Measurements from ENCODE around the gene RFTN2. TPM values are rescaled to one million over a fixed set of nuclear protein-coding genes. Genes with fewer than 3 reads are reported as not detected.
"Not testable (repeated sequence)": the region's sequence is repeated elsewhere in the genome, so short reads cannot be mapped to it uniquely, and the experiment has no call there.

The RFTN2 gene
- total RNA-seq, 2 donors from 2014 or later = not detected

- H3K36me3 Mint-ChIP-seq (ENCODE audit: insufficient read depth in 2 of 2) = peaks cover 2 to 4% of the 10 kb centered on the region in 2 donors
- H3K27me3 Mint-ChIP-seq (ENCODE audit: low read depth) = peaks cover 5% of the 10 kb centered on the region
- no peak overlapping the region for H3K4me3 Mint-ChIP-seq
- no peaks in the 10 kb centered on the region for H3K4me1 Mint-ChIP-seq (ENCODE audit: low read depth)
- H3K9me3 Mint-ChIP-seq = peaks cover 0 to under 1% of the 10 kb centered on the region in 2 donors
- ATAC-seq (replicated peaks in 1 of 2) = no peak
- H3K27ac Mint-ChIP-seq = no peak overlapping the region
- DNase-seq = no peak
These were observed 60.9 kb downstream of the RFTN2 start for GRCh38 chr2:197614532-197614931.

GRCh38 chr2:197613509-197613987, 61.8 kb downstream of the RFTN2 start:
- peaks cover 4% of the 10 kb centered on the region in 2 donors for H3K36me3 Mint-ChIP-seq (ENCODE audit: insufficient read depth in 2 of 2)
- H3K9me3 Mint-ChIP-seq = peaks cover 0 to 2% of the 10 kb centered on the region in 2 donors
- H3K27me3 Mint-ChIP-seq (ENCODE audit: low read depth) = peaks cover 11% of the 10 kb centered on the region
- H3K27ac Mint-ChIP-seq = no peak overlapping the region
- ATAC-seq (replicated peaks in 1 of 2) (no peak), DNase-seq (no peak)
- H3K4me3 Mint-ChIP-seq = no peak overlapping the region
- no peaks in the 10 kb centered on the region for H3K4me1 Mint-ChIP-seq (ENCODE audit: low read depth)

DNA sequence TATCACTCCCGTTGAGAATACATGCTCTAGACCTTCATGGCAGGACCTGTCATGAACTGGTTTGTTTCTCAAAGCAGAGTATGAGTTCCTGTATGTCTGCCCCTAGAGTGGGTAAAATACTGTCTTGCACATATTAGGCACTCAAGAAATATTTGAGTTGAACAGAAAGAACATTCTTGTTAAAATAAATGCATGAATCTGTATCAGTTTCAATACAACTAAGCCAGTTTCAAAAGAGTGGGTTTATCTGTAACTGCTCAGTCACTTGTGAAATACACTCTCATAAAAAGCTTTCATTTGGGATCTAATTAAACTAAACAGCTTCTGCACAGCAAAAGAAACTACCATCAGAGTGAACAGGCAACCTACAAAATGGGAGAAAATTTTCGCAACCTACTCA, 69.2 kb downstream of the RFTN2 start:
- Mint-ChIP-seq H3K27me3 (ENCODE audit: low read depth) (peaks cover 6% of the 10 kb centered on the region), H3K4me1 (ENCODE audit: low read depth) (peaks cover 11% of the 10 kb centered on the region), H3K9me3 (peaks cover 1 to 4% of the 10 kb centered on the region in 2 donors), H3K36me3 (ENCODE audit: insufficient read depth in 2 of 2) (peaks cover 2 to 6% of the 10 kb centered on the region in 2 donors), H3K27ac (peak overlapping the region; percentile 41), H3K4me3 (peak overlapping the region in 1 of 2 donors; percentile 46)
- ATAC-seq (replicated peaks in 1 of 2) = peak; percentile 65 to 86
- no peak for DNase-seq

DNA sequence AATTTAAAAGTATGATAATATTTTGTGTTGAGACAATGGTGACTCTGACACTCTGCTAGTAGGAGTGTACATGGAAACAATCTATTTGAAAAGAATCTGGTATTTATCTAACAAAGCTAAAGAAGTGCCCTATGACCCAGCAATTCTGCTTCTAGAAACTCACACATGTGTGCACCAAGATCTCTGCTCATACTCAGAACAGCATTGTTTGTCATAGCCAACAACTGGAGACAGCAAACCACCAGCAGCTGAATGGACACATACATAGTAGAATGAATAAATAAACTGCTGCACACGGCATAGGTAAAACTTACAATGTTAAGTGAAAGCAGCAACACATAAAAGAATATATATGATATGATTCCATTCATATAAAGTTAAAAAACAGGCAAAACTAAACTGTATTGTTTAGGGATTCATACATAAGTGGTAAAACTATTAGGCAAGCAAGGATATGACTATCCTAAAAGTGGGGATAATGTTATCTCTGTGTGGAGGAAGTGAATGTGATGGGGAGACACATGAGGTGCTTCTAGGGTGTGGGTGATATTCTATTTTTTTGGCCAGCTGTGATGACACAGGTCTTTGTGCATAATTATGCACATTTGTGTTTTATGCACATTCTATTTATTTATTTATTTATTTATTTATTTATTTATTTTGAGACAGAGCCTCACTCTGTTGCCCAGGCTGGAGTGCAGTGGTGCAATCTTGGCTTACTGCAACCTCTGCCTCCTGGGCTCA, 71.1 kb downstream of the RFTN2 start:
- Mint-ChIP-seq H3K36me3 (ENCODE audit: insufficient read depth in 2 of 2) (peaks cover 0 to 4% of the 10 kb centered on the region in 2 donors), H3K27ac (no peak overlapping the region), H3K4me1 (ENCODE audit: low read depth) (peaks cover 19% of the 10 kb centered on the region), H3K9me3 (peaks cover 1% of the 10 kb centered on the region in 2 donors), H3K27me3 (ENCODE audit: low read depth) (peaks cover 8% of the 10 kb centered on the region), H3K4me3 (no peak overlapping the region)
- DNase-seq (no peak), ATAC-seq (replicated peaks in 1 of 2) (peak in 1 of 2 donors; percentile 37)

- no peak overlapping the region for H3K27ac Mint-ChIP-seq
- no peak overlapping the region for H3K4me3 Mint-ChIP-seq
- peaks cover 22% of the 10 kb centered on the region for H3K4me1 Mint-ChIP-seq (ENCODE audit: low read depth)
- DNase-seq (no peak), ATAC-seq (replicated peaks in 1 of 2) (no peak)
- H3K36me3 Mint-ChIP-seq (ENCODE audit: insufficient read depth in 2 of 2) = no peaks in the 10 kb centered on the region
- peaks cover 8% of the 10 kb centered on the region for H3K27me3 Mint-ChIP-seq (ENCODE audit: low read depth)
- no peaks in the 10 kb centered on the region for H3K9me3 Mint-ChIP-seq
These were observed 73.7 kb downstream of the RFTN2 start for GRCh38 chr2:197601726-197602125.

DNA sequence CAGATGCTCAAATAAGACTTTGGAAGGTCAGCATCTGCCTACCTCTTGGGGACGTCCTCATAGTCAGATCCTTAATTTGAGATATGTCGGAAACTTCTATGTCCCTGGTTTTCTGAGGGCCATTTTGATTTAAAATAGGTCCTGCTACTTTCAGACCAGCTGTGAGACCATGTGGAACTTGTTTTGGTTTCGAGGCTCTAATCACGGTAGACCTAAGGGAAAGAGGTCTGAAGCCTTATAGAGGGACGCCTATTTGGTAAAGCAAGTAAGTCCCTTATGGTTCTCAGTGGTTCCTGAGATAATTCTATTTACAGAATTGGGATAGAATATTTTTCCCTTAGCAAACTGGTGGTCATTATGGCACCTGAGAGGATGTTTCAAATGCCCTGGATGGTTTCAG, 75.1 kb downstream of the RFTN2 start:
- no peak overlapping the region for H3K27ac Mint-ChIP-seq
- H3K27me3 Mint-ChIP-seq (ENCODE audit: low read depth) = peaks cover 10% of the 10 kb centered on the region
- ATAC-seq (replicated peaks in 1 of 2) (no peak), DNase-seq (no peak)
- H3K4me1 Mint-ChIP-seq (ENCODE audit: low read depth) = peaks cover 11% of the 10 kb centered on the region
- H3K4me3 Mint-ChIP-seq = no peak overlapping the region
- no peaks in the 10 kb centered on the region for H3K36me3 Mint-ChIP-seq (ENCODE audit: insufficient read depth in 2 of 2)
- no peaks in the 10 kb centered on the region for H3K9me3 Mint-ChIP-seq

DNA sequence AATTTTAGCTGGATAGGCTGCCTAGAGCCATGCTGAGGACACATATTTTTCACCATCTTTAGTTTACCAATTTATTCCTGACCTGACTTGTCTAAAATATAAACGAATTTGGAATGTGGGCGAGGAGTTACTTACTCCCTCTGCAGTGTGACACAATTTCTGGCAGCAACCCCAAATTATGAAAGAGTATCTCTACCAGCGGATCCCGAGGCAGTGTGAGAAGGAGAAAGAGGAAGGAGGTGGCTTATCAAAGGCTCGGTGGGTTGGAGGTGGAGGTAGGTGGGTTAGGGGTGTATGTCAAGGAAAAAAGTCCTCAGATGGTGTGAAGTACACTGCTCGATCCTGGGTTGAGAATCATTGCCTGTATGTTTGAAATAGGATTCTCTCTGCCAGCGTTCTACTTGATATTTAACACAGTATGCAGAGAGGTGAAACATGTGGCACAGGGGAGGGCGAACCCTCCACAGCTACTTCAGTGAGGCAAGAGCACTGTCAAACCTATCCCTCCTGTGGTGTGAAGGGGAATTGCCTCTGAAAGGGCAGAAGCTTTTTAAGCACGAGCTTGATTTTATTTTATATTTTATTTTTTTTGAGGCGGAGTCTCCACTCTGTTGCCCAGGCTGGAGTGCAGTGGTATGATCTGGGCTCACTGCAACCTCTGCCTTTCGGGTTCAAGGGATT, 76.0 kb downstream of the RFTN2 start:
- H3K4me1 Mint-ChIP-seq (ENCODE audit: low read depth) = peaks cover 11% of the 10 kb centered on the region
- DNase-seq = peak; percentile 32 to 36
- peak; percentile 81 to 86 for ATAC-seq (replicated peaks in 1 of 2)
- no peak overlapping the region for H3K27ac Mint-ChIP-seq
- H3K36me3 Mint-ChIP-seq (ENCODE audit: insufficient read depth in 2 of 2) = no peaks in the 10 kb centered on the region
- H3K9me3 Mint-ChIP-seq = no peaks in the 10 kb centered on the region
- peaks cover 16% of the 10 kb centered on the region for H3K27me3 Mint-ChIP-seq (ENCODE audit: low read depth)
- peak overlapping the region; percentile 18 to 28 for H3K4me3 Mint-ChIP-seq

- peaks cover 11% of the 10 kb centered on the region for H3K4me1 Mint-ChIP-seq (ENCODE audit: low read depth)
- H3K36me3 Mint-ChIP-seq (ENCODE audit: insufficient read depth in 2 of 2) = no peaks in the 10 kb centered on the region
- no peak overlapping the region for H3K4me3 Mint-ChIP-seq
- H3K9me3 Mint-ChIP-seq = no peaks in the 10 kb centered on the region
- DNase-seq (no peak), ATAC-seq (replicated peaks in 1 of 2) (no peak)
- no peak overlapping the region for H3K27ac Mint-ChIP-seq
- H3K27me3 Mint-ChIP-seq (ENCODE audit: low read depth) = peaks cover 16% of the 10 kb centered on the region
These were observed 76.9 kb downstream of the RFTN2 start for GRCh38 chr2:197598450-197598849.

- no peak overlapping the region for H3K4me3 Mint-ChIP-seq
- no peaks in the 10 kb centered on the region for H3K36me3 Mint-ChIP-seq (ENCODE audit: insufficient read depth in 2 of 2)
- no peak overlapping the region for H3K27ac Mint-ChIP-seq
- DNase-seq = no peak
- peaks cover 16% of the 10 kb centered on the region for H3K27me3 Mint-ChIP-seq (ENCODE audit: low read depth)
- no peak for ATAC-seq (replicated peaks in 1 of 2)
- no peaks in the 10 kb centered on the region for H3K9me3 Mint-ChIP-seq
- H3K4me1 Mint-ChIP-seq (ENCODE audit: low read depth) = peaks cover 11% of the 10 kb centered on the region
These were observed 78.2 kb downstream of the RFTN2 start for GRCh38 chr2:197597166-197597565.

DNA sequence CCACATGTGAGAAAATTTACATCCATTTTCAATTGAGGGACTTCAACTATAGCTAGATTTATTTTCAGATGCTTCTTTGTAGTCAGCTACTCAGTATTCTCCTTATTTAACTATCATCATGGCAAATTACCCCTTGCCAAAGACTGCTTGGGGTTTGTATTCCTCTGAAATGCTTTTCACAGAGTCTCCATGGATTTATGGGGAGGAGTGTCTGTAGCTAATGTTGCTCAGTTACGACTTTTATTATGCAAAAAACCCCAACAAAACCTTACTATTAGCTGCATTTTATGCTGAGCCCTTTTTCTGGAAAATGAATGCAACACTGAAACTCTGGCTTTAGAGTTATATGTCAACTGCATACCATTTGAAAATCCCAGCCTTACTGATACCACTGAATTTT, 78.6 kb downstream of the RFTN2 start:
- no peak overlapping the region for H3K27ac Mint-ChIP-seq
- H3K27me3 Mint-ChIP-seq (ENCODE audit: low read depth) = peaks cover 16% of the 10 kb centered on the region
- H3K4me3 Mint-ChIP-seq = no peak overlapping the region
- no peak for ATAC-seq (replicated peaks in 1 of 2)
- no peaks in the 10 kb centered on the region for H3K9me3 Mint-ChIP-seq
- H3K36me3 Mint-ChIP-seq (ENCODE audit: insufficient read depth in 2 of 2) = no peaks in the 10 kb centered on the region
- peaks cover 11% of the 10 kb centered on the region for H3K4me1 Mint-ChIP-seq (ENCODE audit: low read depth)
- DNase-seq = no peak

GRCh38 chr2:197591339-197592072, 83.9 kb downstream of the RFTN2 start:
- ATAC-seq (replicated peaks in 1 of 2) = no peak
- DNase-seq = no peak
- H3K4me3 Mint-ChIP-seq = no peak overlapping the region
- H3K9me3 Mint-ChIP-seq = no peaks in the 10 kb centered on the region
- no peaks in the 10 kb centered on the region for H3K36me3 Mint-ChIP-seq (ENCODE audit: insufficient read depth in 2 of 2)
- H3K27ac Mint-ChIP-seq = no peak overlapping the region
- no peaks in the 10 kb centered on the region for H3K4me1 Mint-ChIP-seq (ENCODE audit: low read depth)
- peaks cover 8% of the 10 kb centered on the region for H3K27me3 Mint-ChIP-seq (ENCODE audit: low read depth)

DNA sequence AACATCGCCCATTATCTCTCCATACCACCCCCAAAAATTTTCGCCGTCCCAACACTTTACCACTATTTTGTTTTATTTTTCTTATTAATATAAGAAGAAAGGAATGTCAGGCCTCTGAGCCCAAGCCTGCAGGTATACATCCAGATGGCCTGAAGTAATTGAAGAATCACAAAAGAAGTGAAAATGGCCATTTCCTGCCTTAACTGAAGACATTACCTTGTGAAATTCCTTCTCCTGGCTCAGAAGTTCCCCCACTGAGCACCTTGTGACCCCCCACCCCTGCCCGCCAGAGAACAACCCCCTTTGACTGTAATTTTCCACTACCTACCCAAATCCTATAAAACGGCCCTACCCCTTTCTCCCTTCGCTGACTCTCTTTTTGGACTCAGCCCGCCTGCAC, 88.1 kb downstream of the RFTN2 start:
- not testable (repeated sequence) for H3K36me3 Mint-ChIP-seq (ENCODE audit: insufficient read depth in 2 of 2); H3K27ac Mint-ChIP-seq

DNA sequence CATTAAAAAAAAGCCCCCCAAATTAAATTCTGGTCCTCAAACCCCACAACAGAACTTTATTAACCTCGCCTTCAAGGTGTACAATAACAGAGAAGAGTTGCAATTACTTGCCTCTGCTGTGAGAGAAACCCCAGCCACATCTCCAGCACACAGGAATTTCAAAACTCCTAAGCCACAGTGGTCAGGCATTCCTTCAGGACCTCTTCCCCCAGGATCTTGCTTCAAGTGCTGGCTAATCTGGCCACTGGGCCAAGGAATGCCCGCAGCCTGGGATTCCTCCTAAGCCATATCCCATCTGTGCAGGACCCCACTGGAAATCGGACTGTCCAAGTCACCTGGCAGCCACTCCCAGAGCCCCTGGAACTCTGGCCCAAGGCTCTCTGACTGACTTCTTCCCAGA, 95.2 kb downstream of the RFTN2 start:
- not testable (repeated sequence) for H3K27me3 Mint-ChIP-seq (ENCODE audit: low read depth); H3K36me3 Mint-ChIP-seq (ENCODE audit: insufficient read depth in 2 of 2); ATAC-seq (replicated peaks in 1 of 2); H3K27ac Mint-ChIP-seq; H3K9me3 Mint-ChIP-seq; H3K4me3 Mint-ChIP-seq; H3K4me1 Mint-ChIP-seq (ENCODE audit: low read depth); DNase-seq

More for the DNA sequence above, 88.1 kb downstream of the RFTN2 start:
- not testable (repeated sequence) for DNase-seq; ATAC-seq (replicated peaks in 1 of 2); H3K9me3 Mint-ChIP-seq; H3K27me3 Mint-ChIP-seq (ENCODE audit: low read depth); H3K4me1 Mint-ChIP-seq (ENCODE audit: low read depth); H3K4me3 Mint-ChIP-seq
